Lower leg skin (tissue), 4 donors: ENCODE results near the gene NR2F1. TPM values are rescaled to one million over a fixed set of nuclear protein-coding genes. Genes with fewer than 3 reads are reported as not detected.

Experiments
- DNase-seq, 2 donors: peaks; one replicate each; pipeline ENCODE4 v3.0.0-alpha.2; 2019; ENCODE audit warnings: low spot score in 2 of 2
- H3K4me3 ChIP-seq: fragments of 200-600 bp; sonication (generic); 2 replicates; pipeline ENCODE4 v1.5.1; 2017; ENCODE audit warnings: mild to moderate bottlenecking, low read depth; ENCODE audit not compliant: poor library complexity, severe bottlenecking
- CTCF ChIP-seq, 3 donors: fragments of 450-650 bp; IDR thresholded peaks; one replicate each; pipeline ENCODE4 v1.5.1; 2016; ENCODE audit warnings: antibody characterized with exemption in 3 of 3, mild to moderate bottlenecking in 3 of 3, moderate library complexity in 2 of 3
- POLR2A ChIP-seq, 2 donors: fragments of 450-650 bp; IDR thresholded peaks; one replicate each; pipeline ENCODE4 v1.6.1; 2016 to 2017; ENCODE audit warnings: antibody characterized with exemption in 2 of 2, mild to moderate bottlenecking in 1 of 2, moderate library complexity in 1 of 2
- WGBS, 2 donors: methylation state at CpG; one replicate each; pipeline ENCODE4 v1.1.5; 2018; 5-methylcytosine and 5-hydroxymethylcytosine counted together
- intact Hi-C: fragments of 100-400 bp; cut with DNase I; formaldehyde crosslinking; loops from one replicate; pipeline ENCODE4 v1.15.0; 2023; ENCODE audit warnings: low total_unique reads
- total RNA-seq, 4 donors: library from RNA; depleted of rRNA; stranded (reverse); fragments of >200 nt; gene quantifications; one replicate each; pipeline ENCODE4 v1.1.0, GENCODE V29; 2016

The NR2F1 gene
- total RNA-seq, 4 donors from 2014 or later, result 0.72 to 5.9 (median 2.7) TPM

GRCh38 chr5:93598091-93599000 is 15.3 kb downstream of the NR2F1 start:
- TF ChIP-seq CTCF (IDR thresholded peaks at IDR 0.05) (no peak), POLR2A (IDR thresholded peaks at IDR 0.05) (no peak)
- WGBS, 2 donors, result 26 to 33% methylated on average over 27 to 28 of the region's 28 CpGs
- intact Hi-C loops, result no loop called here
- H3K4me3 ChIP-seq, result no peak overlapping the region
- no peak for DNase-seq

- WGBS, 2 donors, result 25 to 33% methylated on average over 5 of the region's 5 CpGs
- intact Hi-C loops, result no loop called here
- H3K4me3 ChIP-seq, result no peak overlapping the region
These were observed 16.0 kb downstream of the NR2F1 start for GRCh38 chr5:93599001-93599379.

DNA sequence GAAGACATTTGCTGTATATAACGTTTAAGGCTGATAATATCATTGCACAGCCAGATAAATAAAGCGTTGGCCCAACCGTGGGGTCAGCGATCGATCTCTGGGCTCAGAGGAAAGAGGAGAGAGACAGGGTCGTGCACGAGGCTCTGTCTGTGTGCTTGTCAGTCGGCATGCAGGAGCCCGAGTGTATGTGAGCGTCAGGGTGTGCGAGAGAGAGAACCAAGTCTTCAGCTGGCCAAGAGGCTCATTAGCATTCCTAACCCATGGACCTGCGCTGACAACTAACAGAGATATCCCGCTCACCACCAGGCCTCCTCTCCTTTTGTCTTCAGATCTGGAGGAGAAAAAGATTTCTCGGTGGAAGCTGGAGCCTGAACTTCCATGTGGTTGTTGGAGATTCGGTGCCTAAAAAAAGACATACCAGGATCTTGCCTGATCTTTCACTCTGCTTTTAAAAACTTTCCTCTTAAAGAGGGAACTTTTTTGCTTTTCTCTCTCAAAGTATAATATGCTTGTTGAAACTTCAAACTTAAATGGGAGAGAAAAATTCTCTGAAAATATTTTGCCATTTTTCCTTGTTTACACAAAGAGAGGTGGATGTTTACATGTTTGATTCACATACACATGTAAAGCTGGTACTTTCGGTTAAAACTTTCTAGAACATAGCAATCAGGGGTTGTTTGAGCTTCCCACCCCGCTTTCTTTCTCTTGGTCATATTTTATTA is 16.5 kb downstream of the NR2F1 start:
- TF ChIP-seq CTCF (IDR thresholded peaks at IDR 0.05), result no peak
- TF ChIP-seq POLR2A (IDR thresholded peaks at IDR 0.05), result no peak
- DNase-seq, result no peak
- no peak overlapping the region for H3K4me3 ChIP-seq
- intact Hi-C loops, result no loop called here
- 32 to 38% methylated on average over 17 of the region's 17 CpGs for WGBS, 2 donors

More at GRCh38 chr5:93599001-93599379, 16.0 kb downstream of the NR2F1 start:
- no peak for TF ChIP-seq CTCF (IDR thresholded peaks at IDR 0.05)
- TF ChIP-seq POLR2A (IDR thresholded peaks at IDR 0.05), result no peak
- DNase-seq, result no peak

- TF ChIP-seq POLR2A (IDR thresholded peaks at IDR 0.05) (no peak), CTCF (IDR thresholded peaks at IDR 0.05) (no peak)
- intact Hi-C loops, result no loop called here
- DNase-seq, result no peak
- 28 to 38% methylated on average over 8 of the region's 8 CpGs for WGBS, 2 donors
- no peak overlapping the region for H3K4me3 ChIP-seq
These were observed 17.5 kb downstream of the NR2F1 start for GRCh38 chr5:93600409-93601070.

- DNase-seq, result no peak
- 36 to 41% methylated on average over 3 of the region's 3 CpGs for WGBS, 2 donors
- intact Hi-C loops, result no loop called here
- TF ChIP-seq CTCF (IDR thresholded peaks at IDR 0.05) (no peak), POLR2A (IDR thresholded peaks at IDR 0.05) (no peak)
- H3K4me3 ChIP-seq, result no peak overlapping the region
These were observed 18.2 kb downstream of the NR2F1 start for GRCh38 chr5:93601071-93601801.
